ENCODE results near the gene DNAAF8.
A peak's percentile ranks its signal among the peaks of the same experiment; 100 is the strongest.

DNAAF8 gene

DNA sequence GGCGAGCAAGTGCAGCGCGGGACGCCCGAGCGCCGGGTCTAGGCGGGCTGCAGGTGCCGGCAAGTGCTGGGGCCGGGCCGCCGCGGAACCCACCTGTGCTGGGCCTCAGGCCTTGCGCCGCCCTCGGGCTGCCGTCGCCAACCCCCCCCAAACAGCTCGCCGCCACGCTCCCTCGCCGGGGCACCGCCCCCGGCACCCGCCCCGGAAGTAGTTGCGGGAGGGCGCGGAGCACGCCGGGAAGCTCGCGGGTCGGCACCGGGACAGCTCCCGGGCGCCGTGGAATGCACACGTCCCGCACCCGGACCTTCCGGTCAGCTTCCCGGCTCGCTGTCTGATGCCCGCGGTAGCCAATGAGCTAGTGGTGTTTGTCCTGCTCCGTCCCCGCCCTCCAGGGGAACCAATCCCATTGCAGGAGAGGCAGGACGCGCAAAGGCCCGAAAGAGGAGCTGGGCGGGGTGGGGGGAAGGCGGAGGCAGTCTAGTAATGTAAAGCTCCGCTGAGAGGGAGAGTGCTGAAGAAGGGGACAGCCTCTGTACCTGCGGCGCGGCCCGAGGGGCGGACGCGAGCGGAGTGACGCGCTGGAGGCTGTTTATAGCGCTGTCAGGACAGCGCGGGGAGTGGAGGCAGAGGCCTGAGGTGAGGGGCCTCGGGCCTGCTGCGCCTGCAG lies at the start of gene DNAAF8, which contains the start of gene ANKS3:
Gene DNAAF8 (plus strand): TSS at position 475 of the 667 bp plus-strand sequence. CDS start 1,978 bp downstream, outside the sequence.
Gene ANKS3 (minus strand): TSS at position 209 of the 667 bp plus-strand sequence. CDS start 4,122 bp downstream, outside the sequence.
- FAIRE-seq (peak; percentile 91), DNase-seq (ENCODE audit: insufficient read length, low spot score) (peak; percentile 91)

DNA sequence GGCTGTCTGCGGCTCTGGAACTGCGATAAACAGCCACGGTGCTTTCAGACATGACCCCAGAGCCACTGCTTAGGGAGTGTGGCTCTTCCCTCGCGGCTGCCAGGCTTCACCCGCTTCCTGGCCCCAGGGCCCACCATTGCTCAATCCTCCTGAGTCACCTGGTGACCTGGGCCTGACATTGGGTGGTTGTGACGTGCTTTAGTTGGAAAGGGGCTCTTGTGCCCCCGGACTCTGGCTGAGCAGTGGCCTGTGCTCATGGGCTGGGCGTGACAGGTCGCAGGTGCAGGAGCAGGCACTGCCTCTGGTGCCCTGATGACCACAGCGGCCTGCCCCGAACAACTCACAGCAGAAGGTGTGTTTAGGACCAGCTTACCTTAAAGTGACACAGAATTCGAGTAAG lies 49.6 kb upstream of the DNAAF8 start:
- DNase-seq (ENCODE audit: insufficient read length, low spot score) (no peak), FAIRE-seq (no peak)

DNA sequence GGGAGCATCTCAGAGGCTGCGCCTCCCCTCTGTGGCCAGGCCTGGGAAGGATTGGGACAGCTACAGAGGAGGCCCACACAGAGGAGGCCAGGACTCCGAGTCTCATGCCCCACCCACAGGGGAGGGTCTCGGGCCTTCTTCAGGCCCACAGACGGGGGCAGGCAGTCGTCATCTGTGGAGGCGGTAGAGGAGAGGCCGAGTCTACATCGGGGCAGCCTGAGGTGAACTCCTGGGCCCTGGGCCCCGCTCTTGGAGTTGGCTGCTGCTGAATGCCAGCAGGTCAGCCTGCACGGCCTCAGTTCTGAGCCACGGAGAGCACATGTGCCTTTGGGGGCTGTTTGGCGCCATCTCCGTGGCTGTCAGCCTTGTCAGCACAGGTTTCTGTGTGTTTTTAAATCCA lies 49.0 kb upstream of the DNAAF8 start:
- FAIRE-seq: no peak

DNA sequence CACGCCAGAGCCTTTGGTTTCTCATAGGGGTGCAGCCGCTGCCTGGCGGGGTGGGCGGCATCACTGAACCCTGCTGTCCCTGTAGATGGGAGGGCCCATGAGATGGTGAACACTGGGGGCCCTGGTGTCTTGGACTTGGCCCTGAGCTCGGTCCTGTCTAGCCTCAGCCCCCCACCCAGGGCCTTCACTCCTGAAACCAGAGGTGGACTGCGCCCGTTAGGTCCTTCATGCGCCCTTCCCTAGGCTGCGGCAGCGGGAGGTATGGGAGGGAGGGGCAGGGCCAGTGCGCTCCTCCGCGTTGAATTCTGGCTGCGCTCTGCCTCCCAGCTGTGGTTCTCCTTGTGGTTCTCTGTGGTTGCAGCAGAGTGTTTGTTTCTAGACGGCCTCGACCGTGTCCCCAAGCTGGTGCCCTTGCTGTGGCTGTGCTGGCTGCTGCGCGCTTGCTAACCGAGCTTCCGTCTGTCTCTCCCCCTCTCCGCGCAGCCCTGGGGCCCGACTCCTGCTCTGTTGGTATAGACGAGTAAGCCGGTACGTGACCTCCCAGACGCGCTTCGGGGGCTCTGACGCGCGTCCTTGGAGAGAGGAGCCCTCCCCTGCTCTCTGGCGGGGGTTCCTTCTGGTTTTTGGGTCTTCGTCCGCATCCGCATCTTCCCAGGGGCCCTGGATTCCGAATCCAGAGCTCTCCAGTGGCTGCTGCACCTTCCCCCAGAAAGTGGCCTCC lies 48.4 kb upstream of the DNAAF8 start:
- DNase-seq (ENCODE audit: insufficient read length, low spot score): no peak
- FAIRE-seq: no peak

More for the DNA sequence above, 49.0 kb upstream of the DNAAF8 start:
- DNase-seq (ENCODE audit: insufficient read length, low spot score): no peak

DNA sequence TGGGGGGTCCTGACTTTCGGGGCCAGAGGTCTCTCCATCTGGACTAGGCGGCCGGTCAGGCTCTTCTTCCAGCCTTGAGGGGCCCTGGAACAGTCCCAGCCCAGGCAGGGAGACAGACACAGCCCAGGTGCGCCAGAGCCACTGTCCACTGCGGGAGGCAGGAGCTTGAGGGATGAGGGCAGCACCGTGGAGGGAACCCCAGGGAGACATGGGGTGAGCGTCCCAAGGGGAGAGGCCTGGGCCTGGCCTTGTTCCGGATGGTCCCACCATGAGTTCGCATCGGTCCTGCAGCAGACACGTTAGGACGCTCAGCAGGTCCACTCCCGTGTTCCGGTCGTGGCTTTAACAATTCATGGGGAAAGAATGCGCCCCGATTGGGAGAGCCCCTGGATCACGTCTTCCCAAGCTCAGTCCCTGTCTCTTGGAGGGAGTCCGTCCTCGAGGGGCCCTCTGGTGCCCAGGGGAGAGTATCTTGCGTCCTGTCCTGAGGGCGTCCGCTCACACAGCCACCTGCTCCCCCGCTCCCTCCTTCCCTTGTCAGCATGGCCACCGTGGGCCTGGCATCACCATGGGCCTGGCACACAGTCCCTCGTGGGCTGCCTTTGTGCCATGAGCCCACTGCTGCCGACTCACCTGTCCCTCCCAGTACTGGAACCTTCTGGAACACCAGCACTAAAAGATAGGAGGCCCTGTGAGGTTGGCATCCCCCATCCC lies 47.7 kb upstream of the DNAAF8 start:
- DNase-seq (ENCODE audit: insufficient read length, low spot score): no peak
- FAIRE-seq: no peak

DNA sequence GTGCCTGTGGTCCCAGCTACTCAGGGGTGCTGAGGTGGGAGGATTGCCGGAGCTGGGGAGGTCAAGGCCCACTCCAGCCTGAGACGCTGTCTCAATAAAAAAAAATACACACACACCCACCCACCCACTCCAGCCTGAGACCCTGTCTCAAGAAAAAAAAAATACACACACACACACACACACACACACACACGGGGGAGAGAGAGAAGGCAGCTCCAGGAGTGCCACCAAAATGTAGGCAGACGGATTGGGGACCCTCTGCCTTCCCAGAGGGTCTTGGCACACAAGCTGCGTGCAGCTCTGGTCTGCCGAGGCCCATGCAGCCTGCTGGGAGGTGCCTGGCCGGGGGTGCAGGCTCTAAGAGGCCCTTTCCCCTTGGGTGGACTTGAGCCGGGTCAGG lies 46.9 kb upstream of the DNAAF8 start:
- no peak for DNase-seq (ENCODE audit: insufficient read length, low spot score)
- no peak for FAIRE-seq

DNA sequence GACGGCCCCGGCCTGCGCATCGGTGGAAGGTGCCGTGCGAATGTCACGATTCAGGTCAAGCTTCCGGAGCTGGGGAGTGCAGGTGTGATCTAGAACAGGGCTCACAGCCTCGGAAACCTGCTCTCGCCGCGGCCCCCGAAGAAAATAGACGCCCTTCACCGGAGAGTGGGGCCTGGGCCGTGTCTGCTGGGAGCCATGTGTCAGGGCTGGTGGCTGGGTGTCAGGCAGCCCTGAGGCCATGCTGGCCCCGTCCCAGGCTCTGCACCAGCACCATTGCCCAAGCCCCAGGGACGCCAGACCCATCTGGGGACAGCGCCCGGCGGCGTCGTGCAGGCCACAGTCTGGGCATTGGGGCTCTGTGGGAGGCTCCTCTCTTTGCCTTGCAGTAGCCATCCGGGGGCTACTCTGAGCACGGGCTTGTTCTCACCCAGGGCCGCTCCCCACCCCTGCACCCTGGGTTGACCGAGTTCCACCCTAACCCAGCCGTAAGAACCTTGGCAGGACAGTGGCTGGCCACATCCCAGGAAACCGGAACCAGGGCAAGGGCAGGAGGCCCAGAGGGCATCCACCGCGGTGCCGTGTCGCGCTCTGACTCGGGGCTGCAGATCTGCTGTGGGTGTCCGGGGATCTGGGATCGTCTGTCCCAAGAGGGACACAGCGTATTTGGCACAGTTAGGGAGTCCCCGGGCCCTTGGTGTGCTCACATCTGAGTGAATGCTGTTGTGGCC lies 46.2 kb upstream of the DNAAF8 start:
- no peak for FAIRE-seq

DNA sequence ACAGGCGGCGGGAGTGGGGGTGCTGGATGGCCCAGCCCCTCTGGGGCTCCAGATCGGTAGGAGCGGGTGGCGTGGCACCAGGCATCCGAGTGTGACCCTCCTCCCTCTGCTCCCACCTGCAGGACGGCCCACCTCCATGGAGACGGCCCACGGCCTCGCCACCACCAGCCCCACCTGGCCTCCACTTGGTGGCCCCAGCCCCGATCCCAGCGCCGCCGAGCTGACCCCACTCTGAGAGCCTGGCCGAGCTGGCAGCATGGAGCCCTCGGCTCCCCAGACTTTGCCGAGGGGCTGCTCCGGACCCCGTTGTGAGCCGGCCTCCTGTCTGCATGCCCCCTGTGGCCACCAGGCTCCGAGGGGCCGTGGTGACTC lies 45.7 kb upstream of the DNAAF8 start:
- FAIRE-seq: no peak
- no peak for DNase-seq (ENCODE audit: insufficient read length, low spot score)

More for the DNA sequence above, 46.2 kb upstream of the DNAAF8 start:
- DNase-seq (ENCODE audit: insufficient read length, low spot score): no peak

DNA sequence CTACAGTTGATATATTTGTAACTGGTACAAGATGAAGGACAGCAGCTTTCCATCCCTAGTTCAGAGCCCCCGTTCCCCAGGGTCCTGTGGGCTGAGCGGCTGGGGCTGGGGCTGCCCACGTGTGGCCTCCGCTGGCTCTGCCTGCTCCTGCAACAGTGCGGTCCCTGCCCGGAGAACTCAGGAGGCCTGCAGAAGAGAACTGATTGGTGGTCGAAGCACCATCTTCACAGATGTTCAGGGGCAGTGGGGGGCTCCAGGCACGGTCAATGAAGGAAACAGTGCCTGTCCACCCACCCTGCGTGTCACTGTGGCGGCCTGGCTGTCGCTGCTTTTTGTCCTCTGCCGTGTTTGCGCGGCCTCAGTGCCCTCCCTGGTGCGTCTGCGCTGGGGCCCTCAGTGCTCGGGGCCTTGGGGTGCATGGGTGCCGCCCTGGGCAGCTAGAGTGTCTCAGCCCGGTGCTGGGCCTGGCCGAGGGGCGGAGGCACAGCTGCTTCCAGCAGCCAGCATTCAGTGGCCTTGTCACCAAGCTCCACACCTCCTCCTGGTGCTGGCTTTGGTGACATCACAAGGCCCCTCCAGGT lies 45.2 kb upstream of the DNAAF8 start:
- no peak for FAIRE-seq

DNA sequence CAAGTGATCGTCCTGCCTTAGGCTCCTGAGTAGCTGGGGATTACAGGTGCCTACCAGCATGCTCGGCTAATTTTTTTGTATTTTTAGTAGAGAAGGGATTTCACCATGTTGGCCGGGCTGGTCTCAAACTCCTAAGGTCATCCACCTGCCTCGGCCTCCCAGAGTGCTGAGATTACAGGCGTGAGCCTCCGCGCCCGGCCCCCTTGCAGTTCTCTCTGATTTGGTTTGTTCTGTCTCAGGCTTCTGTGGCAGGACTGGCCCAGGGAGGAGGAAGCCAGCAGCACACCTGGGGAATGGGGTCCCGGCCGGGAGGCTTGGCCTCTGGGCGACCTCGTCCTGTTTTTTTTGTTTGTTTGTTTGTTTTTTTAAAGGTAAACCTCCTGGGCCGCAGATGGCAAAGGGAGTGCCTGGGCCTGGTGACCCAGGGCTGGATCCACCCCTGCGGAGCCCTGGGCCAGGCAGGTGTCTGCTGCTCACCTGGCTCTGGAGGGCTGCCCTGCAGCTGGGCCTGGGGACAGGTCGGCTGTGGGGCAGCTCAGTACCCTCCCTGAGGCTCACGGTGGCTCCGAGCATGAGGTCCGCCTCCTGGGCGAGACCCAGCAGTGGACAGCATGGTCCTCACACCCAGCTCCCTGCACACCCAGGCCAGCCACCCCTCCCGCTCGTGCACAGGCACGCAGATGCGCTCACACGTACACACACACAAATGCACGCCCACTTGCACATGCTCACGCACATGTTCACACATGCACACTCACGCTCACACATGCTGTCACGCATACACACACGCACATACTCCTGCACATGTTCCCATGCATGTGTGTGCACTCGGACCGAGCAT lies 44.3 kb upstream of the DNAAF8 start:
- DNase-seq (ENCODE audit: insufficient read length, low spot score) (no peak), FAIRE-seq (no peak)

More for the DNA sequence above, 45.2 kb upstream of the DNAAF8 start:
- DNase-seq (ENCODE audit: insufficient read length, low spot score): no peak

DNA sequence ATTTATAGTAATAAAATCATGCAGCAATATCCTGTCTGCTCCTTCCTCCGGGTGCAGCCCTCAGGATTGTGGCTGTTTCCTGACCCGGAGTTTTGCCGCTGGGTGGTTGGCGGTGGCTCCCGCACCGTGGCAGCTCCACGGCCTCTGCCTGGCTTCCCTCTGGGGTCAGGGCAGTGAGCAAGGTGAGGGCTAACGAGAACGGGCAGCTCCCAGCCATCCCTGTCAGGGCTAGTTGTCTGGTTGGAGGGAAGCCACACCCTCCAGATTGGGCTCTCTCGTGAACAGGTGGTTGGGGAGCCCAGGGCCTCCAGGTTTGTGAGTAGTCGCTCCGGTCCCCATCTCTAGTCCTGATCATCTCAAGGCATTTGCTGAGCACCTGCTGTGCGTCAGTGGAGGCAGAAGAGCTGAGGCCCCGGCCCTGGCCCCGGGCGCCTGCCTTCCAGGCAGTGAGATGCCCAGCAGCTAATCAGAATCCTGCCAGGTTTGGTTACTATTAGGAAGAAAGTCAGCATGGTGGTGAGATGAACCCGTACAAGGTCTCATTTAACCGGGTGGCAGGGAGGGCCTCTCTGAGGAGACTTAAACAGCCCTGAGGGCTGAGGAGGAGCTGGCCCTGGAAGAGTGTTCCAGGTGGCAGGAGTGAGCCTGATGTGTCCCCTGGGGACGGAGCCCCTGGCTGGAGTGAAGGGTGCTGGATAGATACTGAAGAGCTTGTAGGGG lies 43.2 kb upstream of the DNAAF8 start:
- no peak for DNase-seq (ENCODE audit: insufficient read length, low spot score)
- FAIRE-seq: no peak

DNA sequence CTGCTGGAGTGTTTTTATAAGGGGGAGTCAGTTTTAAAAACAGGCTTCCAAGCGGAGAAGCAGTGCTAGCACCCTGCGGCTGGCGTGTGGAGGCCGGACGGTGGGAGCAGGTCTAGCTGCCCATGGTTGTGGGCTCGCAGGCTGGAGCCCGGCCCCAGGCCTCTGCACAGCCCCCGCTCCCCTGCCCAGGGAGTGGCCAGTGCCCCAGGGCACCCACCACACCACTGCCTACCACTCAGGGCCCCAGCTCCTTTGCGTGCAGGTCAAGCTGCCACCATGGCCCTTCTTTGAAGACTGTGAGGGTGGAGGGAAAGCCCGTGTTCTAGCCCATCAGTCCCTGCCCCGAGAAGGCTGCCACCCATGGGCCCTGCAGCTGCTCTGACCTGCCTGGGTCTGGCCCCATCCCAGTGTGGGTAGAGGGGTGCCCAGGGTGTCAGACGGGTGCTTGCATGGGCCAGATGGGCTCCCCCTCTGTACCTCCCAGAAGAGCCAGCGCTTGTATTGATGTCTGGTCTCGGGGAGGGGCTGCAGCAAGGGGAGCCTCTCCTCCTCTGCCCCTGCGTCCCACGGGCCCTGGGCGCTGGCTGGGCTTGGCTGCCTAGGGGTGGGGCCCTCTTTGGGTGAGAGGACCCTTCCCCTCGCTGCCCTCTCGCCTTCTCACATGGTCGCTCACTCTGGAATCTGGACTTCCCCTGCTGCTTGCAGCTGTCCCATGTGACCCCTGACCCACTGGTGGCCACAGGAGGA lies 42.5 kb upstream of the DNAAF8 start:
- FAIRE-seq: no peak
- no peak for DNase-seq (ENCODE audit: insufficient read length, low spot score)

DNA sequence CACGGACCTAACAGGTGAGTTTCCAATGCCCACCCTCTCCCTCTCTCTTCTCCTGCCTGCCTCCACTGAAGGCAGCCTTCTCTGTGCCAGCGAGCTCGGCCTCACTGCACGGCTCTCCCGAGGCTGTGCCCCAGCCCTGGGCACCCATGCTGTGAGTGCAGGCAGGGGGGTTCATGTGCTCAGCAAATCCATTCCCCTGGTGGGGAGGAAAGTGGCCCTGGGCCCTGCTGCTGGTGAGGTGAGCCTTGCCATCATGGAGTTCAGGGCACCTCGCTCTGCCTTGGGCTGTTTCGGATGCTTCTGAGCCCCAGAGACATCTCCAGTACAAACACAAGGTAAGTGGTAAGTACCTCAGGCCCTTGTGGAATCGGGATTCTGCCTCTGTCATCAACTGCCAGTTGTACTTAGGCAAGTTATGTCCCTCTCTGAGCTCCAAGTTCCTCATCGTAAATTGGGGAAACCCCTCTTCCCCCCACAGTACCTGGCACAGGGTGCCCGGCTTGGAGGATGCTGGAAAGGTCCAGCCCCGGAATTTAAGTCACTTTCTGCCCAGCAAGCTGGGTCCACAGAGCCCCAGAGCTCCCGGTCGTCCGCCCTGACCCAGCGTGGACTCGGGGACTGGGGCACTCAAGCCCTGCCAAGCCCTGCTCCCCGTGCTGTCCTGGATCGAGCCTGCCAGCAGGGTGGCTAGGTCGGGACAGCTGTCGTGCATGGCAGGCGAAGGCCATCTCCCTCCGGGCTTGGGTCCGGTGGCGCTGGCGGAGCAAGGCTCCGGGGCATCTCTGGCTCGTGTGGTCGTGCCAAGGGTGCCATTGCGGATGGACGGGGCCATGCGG lies 41.7 kb upstream of the DNAAF8 start:
- FAIRE-seq (peak; percentile 42), DNase-seq (ENCODE audit: insufficient read length, low spot score) (no peak)

DNA sequence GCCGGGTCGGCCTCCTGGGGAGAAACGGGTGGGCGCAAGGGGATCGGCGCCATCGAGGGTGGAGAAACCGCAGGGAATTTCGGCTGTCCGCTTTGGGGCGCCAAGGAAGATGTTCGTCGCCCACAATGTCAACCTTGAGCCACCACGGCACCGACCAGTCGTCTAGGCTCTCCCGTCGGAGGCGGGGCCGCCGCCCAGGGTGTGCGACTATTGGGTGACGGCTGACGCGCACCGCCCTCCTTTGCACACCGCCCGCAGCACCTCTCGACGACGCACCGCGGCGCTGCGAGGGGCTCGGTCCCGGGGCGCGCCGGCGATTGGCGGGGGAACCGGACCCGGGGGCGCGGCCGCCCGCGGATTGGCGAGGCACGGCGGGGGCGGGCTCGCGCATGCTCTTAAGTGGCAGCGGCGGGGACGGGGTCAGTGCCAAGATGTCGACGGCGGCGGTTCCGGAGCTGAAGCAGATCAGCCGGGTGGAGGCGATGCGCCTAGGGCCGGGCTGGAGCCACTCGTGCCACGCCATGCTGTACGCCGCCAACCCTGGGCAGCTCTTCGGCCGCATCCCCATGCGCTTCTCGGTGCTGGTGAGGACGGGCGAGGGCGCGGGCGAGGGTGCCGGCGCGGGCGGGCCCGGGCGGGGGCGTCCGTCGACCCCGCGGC lies 40.9 kb upstream of the DNAAF8 start, which contains the start of gene NUDT16L1:
Gene NUDT16L1 (plus strand): TSS at position 267 of the 660 bp plus-strand sequence. CDS start 165 bp downstream, at position 432.
- DNase-seq (ENCODE audit: insufficient read length, low spot score) (peak; percentile 99), FAIRE-seq (peak; percentile 98)

DNA sequence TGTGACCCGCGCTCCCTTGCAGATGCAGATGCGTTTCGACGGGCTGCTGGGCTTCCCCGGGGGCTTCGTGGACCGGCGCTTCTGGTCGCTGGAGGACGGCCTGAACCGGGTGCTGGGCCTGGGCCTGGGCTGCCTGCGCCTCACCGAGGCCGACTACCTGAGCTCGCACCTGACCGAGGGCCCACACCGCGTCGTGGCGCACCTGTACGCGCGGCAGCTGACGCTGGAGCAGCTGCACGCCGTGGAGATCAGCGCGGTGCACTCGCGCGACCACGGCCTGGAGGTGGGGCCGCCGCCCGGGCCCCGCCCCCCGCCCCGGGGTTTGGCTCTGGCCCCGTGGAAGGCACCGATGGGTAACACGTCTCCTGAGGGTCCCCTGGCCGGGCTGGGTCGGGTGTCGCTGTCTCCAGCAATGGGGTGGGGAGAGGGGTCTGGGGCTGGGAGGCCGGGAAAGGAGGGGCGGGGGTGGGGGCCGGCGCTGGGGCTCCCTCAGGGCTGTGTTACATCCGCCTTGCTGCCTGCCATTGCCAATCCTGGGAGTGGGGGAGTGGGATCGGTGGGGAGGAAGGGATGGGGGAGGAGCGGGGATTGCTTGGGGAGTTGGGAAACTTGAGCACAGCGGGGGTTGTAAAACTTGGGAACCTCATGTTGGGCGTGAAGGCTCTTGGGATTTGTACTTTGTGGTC lies 40.2 kb upstream of the DNAAF8 start:
- DNase-seq (ENCODE audit: insufficient read length, low spot score) (peak; percentile 71), FAIRE-seq (no peak)
